ENCODE data around the gene CHID1.

The CHID1 gene

DNA sequence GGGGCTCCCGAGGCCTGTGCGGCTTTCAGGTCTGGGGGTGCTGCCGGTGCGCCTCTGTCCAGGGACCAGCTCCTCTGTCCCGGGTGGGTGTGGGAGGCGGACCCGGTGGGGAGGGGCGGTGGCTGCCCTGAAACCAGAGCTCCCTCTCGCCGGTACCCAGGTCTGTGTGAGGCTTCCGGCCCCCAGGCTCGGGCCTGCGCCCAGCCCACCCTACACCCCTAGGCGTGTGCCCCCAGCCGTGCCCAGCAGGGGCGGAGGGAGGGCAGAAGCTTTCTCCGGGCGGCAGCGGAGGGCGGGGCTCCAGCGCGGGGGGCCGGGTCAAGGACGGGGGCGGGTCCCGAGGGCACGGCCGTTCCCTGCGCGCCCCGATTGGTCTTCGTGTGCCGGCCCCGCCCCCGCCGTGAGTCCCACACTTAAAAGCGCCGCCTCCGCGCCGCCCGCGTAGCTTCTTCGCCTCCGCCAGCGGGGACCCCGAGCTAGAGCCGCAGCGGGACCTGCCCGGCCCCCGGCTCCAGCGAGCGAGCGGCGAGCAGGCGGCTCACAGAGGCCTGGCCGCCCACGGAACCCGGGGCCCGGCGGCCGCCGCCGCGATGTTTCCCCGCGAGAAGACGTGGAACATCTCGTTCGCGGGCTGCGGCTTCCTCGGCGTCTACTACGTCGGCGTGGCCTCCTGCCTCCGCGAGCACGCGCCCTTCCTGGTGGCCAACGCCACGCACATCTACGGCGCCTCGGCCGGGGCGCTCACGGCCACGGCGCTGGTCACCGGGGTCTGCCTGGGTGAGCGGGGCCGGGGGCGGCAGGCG lies 91.3 kb downstream of the CHID1 start:
- DNase-seq = peak; percentile 95

DNA sequence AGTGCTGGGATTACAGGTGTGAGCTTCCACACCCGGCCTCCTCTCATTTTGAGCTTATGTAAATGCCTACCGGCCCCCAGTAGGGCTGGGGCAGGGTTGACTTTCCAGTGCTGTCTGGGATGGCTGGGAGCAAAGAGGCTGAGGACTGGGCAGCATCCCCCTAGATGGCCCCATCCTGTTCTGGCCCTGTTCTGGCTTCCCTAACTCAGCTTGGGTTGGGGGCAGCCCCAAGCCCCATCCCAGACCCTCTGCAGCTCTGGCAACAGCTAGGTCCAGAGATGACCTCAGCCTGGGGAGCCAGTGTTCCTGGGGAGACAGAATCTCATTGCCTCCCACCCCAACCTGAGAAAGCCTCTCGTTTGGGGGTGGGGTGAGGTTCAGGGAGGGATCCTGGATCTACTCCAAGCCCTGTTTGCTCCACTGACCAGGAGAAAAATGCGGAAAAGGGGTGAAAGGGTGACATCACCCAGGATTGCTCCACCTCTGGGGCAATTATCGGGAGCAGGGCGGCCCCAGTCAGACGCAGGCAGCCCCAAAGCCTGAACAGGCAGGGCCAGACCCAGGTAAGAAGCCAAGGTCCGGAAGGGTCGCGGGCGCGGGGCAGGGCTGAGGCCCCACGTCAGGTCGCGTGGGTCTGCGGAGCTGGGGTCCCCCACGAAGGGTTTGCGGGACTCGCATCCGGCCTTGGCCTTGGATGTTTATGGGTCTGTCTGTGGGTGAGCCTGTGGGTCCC lies 92.0 kb downstream of the CHID1 start, which contains the start of gene PNPLA2:
Gene PNPLA2 (plus strand): TSS at position 519 of the 733 bp plus-strand sequence. CDS start 805 bp downstream, outside the sequence.
- no peak for DNase-seq

Measured in eye (tissue), 1 donor.